ENCODE measurements around the gene GNG7. TPM values are rescaled to one million over a fixed set of nuclear protein-coding genes. Genes with fewer than 3 reads are reported as not detected.
A peak's percentile ranks its signal among the peaks of the same experiment; 100 is the strongest.

The GNG7 gene
- total RNA-seq, 8 experiments from 2014 or later, result 0.20 to 8.1 (median 1.2) TPM

DNA sequence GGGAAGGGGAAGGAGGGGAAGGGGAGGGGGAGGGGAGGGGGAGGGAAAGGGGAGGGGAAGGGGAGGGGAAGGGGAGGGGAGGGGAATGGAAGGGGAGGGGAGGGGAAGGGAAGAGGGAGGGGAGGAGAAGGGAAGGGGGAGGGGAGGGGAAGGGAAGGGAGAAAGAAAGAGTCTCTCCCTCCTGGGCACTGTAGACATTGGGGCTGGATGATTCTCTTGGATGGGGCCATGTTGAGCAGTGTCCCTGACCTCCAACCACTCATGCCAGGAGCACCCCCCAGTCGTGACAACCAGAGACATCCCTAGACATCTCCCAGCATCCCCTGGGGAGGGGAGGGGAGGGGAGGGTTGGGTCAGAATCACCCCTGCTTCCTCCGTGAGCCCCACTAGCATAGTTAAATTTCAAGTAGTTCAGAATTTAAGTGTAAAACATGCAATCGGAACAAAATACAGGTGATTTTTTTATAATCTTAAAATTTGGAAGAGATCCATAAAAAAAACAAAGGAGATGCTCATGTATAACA, 64.0 kb downstream of the GNG7 start:
- no peak overlapping the region for H3K4me3 ChIP-seq
- in situ Hi-C loops (cut with MboI; ENCODE audit: low pct_unique_long_range_greater_than_20kb in 2 of 9, low sequenced_read_pairs in 9 of 9, unreplicated experiment in 9 of 9), result no loop called here
- WGBS, 10 experiments, result 50 to 59% (median 57%) methylated on average over 1 to 2 of the region's 3 CpGs; no CpG with 5 or more reads in 7 of the 10 experiments
- H3K4me1 ChIP-seq (replicated peaks in 1 of 2), result peaks cover 2 to 11% of the 10 kb centered on the region in 2 donors
- H3K27ac ChIP-seq, result no peak overlapping the region
- no peak for ATAC-seq (replicated peaks in 6 of 8)

DNA sequence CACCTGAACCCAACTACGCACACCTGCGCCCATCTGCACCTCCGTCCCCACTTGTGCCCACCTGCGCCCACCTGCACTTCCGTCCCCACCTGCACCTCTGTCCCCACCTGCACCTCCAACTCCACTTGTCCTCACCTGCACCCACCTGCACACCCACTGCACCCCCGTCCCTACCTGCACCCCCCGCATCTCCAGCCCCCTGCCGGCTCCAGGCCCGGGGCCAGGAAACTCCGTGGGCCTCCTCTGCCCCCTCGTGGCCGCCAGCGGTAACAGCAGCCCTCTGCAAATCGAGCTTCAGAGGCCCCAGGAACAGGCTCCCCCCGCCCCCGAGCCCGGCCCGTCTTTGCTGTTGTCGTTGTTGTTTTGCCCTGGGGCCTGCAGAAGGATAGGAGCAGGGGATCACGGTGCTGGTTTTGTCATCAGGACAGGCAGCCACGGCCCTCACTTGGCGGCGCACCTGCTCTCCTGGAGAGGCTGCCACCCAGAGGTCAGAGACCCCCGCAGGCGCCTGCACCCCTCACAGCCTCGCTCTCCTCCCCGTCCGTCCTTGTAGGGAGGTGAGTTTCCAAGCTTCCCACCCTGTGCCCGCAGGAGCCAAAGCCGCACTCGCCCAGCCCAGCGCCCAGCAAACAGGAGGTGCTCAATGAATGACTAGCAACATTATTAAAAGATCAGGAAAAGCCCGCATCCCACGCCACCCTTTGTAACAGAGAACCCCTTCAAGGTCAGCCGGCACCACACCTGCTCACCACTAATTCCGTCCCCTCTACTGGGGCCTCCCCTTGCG, 65.4 kb downstream of the GNG7 start:
- peak overlapping the region in 1 of 5 donors; percentile 4 for H3K4me3 ChIP-seq
- peak; percentile 48 to 88 (median 60) for ATAC-seq (replicated peaks in 6 of 8)
- peaks cover 7 to 20% of the 10 kb centered on the region in 2 donors for H3K4me1 ChIP-seq (replicated peaks in 1 of 2)
- WGBS, 10 experiments, result 22 to 100% (median 44%) methylated on average over 1 to 10 of the region's 37 CpGs; no CpG with 5 or more reads in 5 of the 10 experiments
- in situ Hi-C loops (cut with MboI; ENCODE audit: low pct_unique_long_range_greater_than_20kb in 2 of 9, low sequenced_read_pairs in 9 of 9, unreplicated experiment in 9 of 9), result no loop called here
- H3K27ac ChIP-seq, result no peak overlapping the region

DNA sequence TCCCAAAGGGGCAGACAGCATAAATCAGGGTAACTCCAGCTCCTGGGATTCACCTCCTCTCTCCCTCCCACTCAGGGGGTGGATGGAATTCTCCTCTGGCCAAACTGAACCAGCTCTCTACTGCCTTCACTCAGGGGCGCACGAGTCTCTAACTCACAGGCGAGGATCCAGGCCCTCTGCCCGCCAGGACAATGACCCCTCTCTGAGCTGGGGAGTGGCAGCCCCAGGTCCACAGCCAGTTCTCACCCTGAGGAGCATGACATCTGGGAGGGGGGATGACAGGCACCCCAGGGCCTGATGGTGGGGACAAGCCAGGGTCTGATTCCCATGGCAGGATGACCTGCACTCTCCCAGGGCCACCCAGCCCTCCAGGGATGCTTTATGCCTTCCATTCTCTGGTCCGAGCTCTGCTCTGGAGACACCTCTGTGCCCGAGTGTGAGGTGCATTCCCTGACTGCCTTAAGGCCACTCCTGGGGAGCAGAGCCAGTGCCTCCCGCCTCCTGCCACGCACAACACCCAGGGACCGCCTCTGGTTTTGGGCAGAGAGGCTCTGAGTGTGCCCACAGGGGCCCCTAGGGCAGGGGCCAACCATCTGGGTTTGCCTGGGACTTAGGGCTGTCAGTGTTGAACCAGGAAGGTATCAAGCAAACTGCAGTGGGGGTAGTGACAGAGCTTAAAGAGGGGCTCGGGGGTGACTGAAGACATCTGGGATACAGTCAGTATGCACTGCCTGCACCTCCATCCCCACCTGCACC, 66.2 kb downstream of the GNG7 start:
- peaks cover 7 to 20% of the 10 kb centered on the region in 2 donors for H3K4me1 ChIP-seq (replicated peaks in 1 of 2)
- H3K4me3 ChIP-seq, result no peak overlapping the region
- 20 to 60% methylated on average over 1 to 2 of the region's 10 CpGs; no CpG with 5 or more reads in 8 of the 10 experiments for WGBS, 10 experiments
- in situ Hi-C loops (cut with MboI; ENCODE audit: low pct_unique_long_range_greater_than_20kb in 2 of 9, low sequenced_read_pairs in 9 of 9, unreplicated experiment in 9 of 9), result no loop called here
- H3K27ac ChIP-seq, result no peak overlapping the region
- peak in 3 of 8 experiments; percentile 1 to 12 (median 4) for ATAC-seq (replicated peaks in 6 of 8)

DNA sequence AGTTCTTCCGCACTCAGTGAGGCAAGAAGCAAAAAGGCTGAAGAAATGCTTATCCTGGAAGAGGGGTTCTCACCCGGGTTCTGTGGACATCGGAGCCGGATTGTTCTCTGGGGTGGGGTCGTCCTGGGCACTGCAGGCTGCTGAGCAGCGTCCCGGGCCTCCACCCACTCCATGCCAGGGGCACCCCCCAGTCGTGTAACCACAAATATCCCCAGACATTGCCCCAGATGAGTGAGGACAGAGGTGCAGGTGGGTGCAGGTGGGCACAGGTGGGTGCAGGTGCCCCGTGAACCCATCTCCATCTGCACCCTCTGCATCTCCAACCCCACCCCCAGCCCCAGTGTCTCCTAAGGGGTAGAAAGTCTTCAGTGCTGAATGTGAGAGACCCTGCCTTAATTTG, 67.5 kb downstream of the GNG7 start:
- in situ Hi-C loops (cut with MboI; ENCODE audit: low pct_unique_long_range_greater_than_20kb in 2 of 9, low sequenced_read_pairs in 9 of 9, unreplicated experiment in 9 of 9), result no loop called here
- 20 to 80% (median 40%) methylated on average over 1 of the region's 9 CpGs; no CpG with 5 or more reads in 5 of the 10 experiments for WGBS, 10 experiments
- no peak for ATAC-seq (replicated peaks in 6 of 8)
- H3K4me1 ChIP-seq (replicated peaks in 1 of 2), result peaks cover 7 to 20% of the 10 kb centered on the region in 2 donors
- no peak overlapping the region for H3K27ac ChIP-seq
- H3K4me3 ChIP-seq, result no peak overlapping the region

DNA sequence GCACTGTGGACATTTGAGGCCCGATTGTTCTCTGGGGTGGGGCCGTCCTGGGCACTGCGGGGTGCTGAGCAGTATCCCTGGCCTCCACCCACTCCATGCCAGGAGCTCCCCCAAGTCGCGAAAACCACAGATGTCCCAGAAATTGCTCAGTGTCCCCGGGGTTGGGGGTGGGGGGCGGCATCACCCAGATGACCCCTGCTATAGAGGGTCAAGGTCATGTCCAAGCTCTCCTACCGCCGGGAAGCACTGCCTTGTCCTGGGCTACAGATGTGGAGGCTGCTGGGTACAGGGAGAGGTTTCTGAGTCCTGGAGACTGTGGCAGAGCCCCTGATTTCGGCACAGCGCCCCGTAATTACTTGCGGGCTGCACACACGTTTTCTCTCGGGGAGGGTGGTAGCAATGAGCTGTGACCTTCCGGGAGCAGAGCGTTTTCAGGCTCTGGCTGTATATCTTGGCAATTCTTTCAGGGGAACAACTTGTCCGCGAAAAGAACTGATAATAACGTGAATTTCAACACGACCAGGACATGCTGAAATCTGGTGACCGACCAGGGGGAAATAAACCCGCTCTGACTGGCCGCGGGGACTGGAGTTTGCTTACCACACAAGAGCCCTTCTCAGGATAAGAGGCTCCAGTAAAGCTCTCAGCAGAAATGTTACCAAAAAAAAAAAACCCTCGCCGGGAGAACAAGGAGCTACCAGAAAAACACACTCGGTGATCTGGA, 68.1 kb downstream of the GNG7 start:
- Histone ChIP-seq H3K4me1 (replicated peaks in 1 of 2) (peaks cover 7 to 20% of the 10 kb centered on the region in 2 donors), H3K4me3 (no peak overlapping the region), H3K27ac (no peak overlapping the region)
- ATAC-seq (replicated peaks in 6 of 8), result no peak
- WGBS, 10 experiments, result 0 to 80% (median 63%) methylated on average over 1 to 13 of the region's 28 CpGs; no CpG with 5 or more reads in 3 of the 10 experiments
- in situ Hi-C loops (cut with MboI; ENCODE audit: low pct_unique_long_range_greater_than_20kb in 2 of 9, low sequenced_read_pairs in 9 of 9, unreplicated experiment in 9 of 9), result no loop called here

DNA sequence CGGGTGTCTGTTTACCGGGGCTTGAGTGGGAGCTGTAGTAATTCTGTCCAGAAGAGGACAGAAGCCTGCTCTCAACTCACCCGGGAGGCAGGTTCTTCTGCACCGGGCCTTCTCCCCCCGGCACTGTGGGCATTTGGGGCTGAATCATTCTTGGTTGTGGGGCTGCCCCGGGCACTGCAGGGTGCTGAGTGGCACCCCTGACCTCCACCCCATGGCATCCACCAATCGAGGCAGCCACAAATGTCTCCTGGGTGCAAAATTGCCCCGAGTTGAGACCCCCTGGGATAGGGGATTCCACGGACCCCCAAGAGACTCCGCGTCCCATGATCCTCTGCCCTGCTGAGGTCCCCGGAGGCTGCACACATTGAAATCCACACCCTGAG, 68.8 kb downstream of the GNG7 start:
- Histone ChIP-seq H3K4me1 (replicated peaks in 1 of 2) (peaks cover 7 to 20% of the 10 kb centered on the region in 2 donors), H3K4me3 (no peak overlapping the region), H3K27ac (no peak overlapping the region)
- no peak for ATAC-seq (replicated peaks in 6 of 8)
- in situ Hi-C loops (cut with MboI; ENCODE audit: low pct_unique_long_range_greater_than_20kb in 2 of 9, low sequenced_read_pairs in 9 of 9, unreplicated experiment in 9 of 9), result no loop called here
- WGBS, 10 experiments, result 40 to 100% (median 80%) methylated on average over 1 to 2 of the region's 12 CpGs; no CpG with 5 or more reads in 7 of the 10 experiments

DNA sequence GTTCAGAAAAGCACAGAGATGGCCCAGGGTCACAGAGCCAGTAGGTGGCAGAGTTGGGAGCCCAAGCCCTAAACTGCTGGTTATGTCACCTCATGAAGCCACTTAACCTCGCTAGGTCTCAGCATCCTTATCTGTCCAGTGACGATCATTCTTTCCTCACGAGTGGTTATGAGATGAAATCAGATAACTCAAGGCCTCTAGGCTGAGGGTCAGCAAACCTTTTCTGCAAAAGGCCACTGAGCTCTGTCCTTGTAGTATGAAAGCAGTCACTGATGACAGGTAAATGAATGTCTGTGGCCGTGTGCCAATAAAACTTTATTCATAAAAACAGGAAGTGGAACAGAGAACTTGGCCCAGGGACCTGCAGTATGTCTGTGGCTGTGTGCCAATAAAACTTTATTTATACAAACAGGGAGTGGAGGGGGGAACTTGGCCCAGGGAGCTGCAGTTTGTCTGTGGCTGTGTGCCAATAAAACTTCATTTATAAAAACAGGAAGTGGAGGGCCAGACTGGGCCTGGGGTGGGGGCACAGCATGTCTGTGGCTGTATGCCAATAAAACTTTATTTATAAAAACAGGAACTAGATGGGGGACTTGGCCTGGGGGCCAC, 71.2 kb downstream of the GNG7 start:
- 40 to 100% (median 86%) methylated on average over 1 to 4 of the region's 4 CpGs; no CpG with 5 or more reads in 2 of the 10 experiments for WGBS, 10 experiments
- no peak overlapping the region for H3K4me3 ChIP-seq

DNA sequence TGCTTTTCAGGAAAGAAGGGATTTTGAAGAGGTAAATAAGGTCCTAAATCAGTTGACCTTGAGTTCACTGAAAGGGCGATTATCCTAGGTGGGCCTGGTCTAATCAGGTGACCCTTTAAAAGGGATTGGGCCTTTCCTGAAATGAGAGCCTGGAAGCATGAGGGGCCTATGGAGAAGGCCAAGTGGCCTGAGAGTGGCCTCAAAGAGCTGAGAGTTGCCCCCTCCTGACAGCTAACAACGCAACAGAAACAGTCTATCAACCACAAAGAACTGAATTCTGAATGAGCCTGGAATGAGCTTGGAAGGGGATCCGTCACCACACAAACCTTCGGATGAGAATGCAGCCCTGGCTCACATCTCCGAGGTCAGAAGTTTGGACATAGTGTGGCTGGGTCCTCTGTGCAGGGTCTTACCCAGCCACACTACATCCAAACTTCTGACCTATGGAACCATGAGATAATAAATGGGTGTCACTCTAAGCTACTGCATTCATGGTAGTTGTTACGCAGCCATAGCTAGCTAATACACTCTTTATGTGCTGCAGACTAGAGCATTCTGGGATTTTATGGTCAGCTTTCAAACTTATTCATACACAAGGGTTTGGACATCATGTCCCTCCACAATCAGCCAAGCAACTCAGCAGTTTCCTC, 72.0 kb downstream of the GNG7 start:
- no peak for ATAC-seq (replicated peaks in 6 of 8)
- H3K4me1 ChIP-seq (replicated peaks in 1 of 2), result peaks cover 4 to 20% of the 10 kb centered on the region in 2 donors
- 60 to 89% (median 83%) methylated on average over 1 to 6 of the region's 6 CpGs; no CpG with 5 or more reads in 4 of the 10 experiments for WGBS, 10 experiments
- no peak overlapping the region for H3K4me3 ChIP-seq
- in situ Hi-C loops (cut with MboI; ENCODE audit: low pct_unique_long_range_greater_than_20kb in 2 of 9, low sequenced_read_pairs in 9 of 9, unreplicated experiment in 9 of 9), result no loop called here
- no peak overlapping the region for H3K27ac ChIP-seq

More for the DNA sequence above, 71.2 kb downstream of the GNG7 start:
- in situ Hi-C loops (cut with MboI; ENCODE audit: low pct_unique_long_range_greater_than_20kb in 2 of 9, low sequenced_read_pairs in 9 of 9, unreplicated experiment in 9 of 9), result no loop called here
- Histone ChIP-seq H3K27ac (no peak overlapping the region), H3K4me1 (replicated peaks in 1 of 2) (peaks cover 4 to 20% of the 10 kb centered on the region in 2 donors)
- no peak for ATAC-seq (replicated peaks in 6 of 8)

DNA sequence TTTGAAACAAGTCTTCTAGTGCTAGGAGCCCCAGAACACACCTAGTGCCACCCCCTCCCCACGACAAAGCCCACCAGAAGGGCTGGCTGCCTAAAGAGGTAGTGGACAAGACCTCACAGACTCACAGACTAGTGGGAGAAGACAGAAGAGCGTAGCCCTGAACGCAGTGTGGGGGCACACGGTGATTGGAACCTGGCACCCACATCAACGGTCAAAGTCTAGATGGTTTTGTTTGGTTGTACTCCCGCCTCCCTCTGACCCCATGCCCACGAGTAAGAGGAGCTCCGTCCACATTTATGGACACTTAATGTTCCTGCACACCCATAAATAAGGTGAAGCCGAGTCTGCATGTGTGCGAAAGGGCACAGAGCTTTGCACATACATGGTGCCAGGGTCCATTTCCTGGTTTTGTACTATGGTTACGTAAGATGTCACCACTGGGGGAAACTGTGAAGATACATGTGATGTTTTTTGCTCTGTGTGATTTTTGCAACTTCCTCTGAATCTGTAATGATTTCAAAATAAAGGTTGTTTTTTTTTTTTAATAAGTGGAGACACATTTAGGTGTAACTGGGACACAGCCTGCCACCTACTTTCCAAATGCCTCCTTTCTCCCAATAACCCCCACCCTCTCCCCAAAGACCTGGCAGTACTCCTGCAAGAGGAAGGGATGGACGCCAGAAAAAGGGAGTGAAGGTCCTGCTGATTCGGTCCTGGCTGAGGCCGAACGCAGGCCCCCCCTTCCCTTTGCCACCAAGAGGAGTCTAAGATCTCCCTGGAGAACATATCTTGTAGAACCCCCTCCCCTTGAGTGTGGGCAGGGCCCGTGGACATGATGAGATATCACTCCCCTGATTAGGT, 72.8 kb downstream of the GNG7 start:
- Histone ChIP-seq H3K4me1 (replicated peaks in 1 of 2) (peaks cover 4 to 18% of the 10 kb centered on the region in 2 donors), H3K4me3 (no peak overlapping the region), H3K27ac (no peak overlapping the region)
- no peak for ATAC-seq (replicated peaks in 6 of 8)
- in situ Hi-C loops (cut with MboI; ENCODE audit: low pct_unique_long_range_greater_than_20kb in 2 of 9, low sequenced_read_pairs in 9 of 9, unreplicated experiment in 9 of 9), result no loop called here
- 60 to 100% (median 83%) methylated on average over 1 to 7 of the region's 16 CpGs; no CpG with 5 or more reads in 3 of the 10 experiments for WGBS, 10 experiments

DNA sequence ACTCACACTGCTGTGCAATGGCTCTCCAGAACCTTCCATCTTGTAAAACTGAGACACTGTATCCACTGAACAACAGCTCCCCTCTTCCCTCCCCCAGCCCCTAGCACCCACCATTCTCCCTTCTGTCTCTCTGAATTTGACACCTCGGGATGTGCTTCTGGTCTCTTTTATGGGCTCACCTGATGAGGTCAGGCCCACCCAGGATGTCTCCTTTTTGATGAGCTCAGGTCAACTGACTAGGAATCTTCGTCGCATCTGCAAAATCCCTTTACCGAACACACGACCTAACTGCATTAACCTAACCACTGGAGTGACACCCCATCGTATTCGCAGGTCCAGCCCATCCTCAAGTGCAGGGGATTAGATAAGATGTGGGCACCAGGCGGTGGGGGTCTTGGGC, 73.9 kb downstream of the GNG7 start:
- WGBS, 10 experiments, result 69 to 100% (median 89%) methylated on average over 2 to 8 of the region's 8 CpGs; no CpG with 5 or more reads in 5 of the 10 experiments
- Histone ChIP-seq H3K27ac (no peak overlapping the region), H3K4me3 (no peak overlapping the region), H3K4me1 (replicated peaks in 1 of 2) (peaks cover 4 to 10% of the 10 kb centered on the region in 2 donors)
- no peak for ATAC-seq (replicated peaks in 6 of 8)
- in situ Hi-C loops (cut with MboI; ENCODE audit: low pct_unique_long_range_greater_than_20kb in 2 of 9, low sequenced_read_pairs in 9 of 9, unreplicated experiment in 9 of 9), result no loop called here

DNA sequence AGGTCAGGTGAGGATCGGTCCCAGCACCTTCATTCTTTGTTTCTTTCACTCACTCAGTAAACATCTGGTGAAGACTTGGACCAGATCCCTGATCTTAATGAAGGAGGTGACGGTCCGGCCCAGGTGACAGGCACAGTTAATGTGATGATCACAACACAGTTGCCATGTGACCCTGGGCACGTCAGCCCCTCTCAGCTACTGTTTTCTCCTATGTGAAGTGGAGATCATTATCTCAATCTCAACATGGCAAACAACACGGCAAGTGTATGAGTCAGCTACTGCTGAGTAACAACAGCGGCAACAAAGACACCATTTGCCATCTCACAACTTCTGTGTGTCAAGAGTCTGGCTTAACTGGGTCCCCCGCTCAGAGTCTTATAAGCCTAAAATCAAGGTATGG, 74.6 kb downstream of the GNG7 start:
- no peak overlapping the region for H3K4me3 ChIP-seq
- WGBS, 10 experiments, result 21 to 100% (median 68%) methylated on average over 1 to 5 of the region's 7 CpGs; no CpG with 5 or more reads in 1 of the 10 experiments
- no peak overlapping the region for H3K27ac ChIP-seq
- ATAC-seq (replicated peaks in 6 of 8), result peak in 3 of 8 experiments; percentile 4 to 5 (median 5)
- H3K4me1 ChIP-seq (replicated peaks in 1 of 2), result peaks cover 0 to 2% of the 10 kb centered on the region in 2 donors
- in situ Hi-C loops (cut with MboI; ENCODE audit: low pct_unique_long_range_greater_than_20kb in 2 of 9, low sequenced_read_pairs in 9 of 9, unreplicated experiment in 9 of 9), result no loop called here
